Trophoblast cell (in vitro differentiated cells and primary cell): Measurements from ENCODE around the gene GTF2IRD1.
"Not testable (repeated sequence)": the region's sequence is repeated elsewhere in the genome, so short reads cannot be mapped to it uniquely, and the experiment has no call there.

Source experiments
- DNase-seq, 2 donors: peaks; one replicate each; pipeline ENCODE4 v3.0.0-alpha.2; 2016
- H2AFZ ChIP-seq: 2 replicates; pipeline ENCODE4 v1.6.1; 2013; ENCODE audit warnings: low read length, moderate library complexity, mild to moderate bottlenecking; ENCODE audit not compliant: insufficient read depth, poor library complexity
- H2AK5ac ChIP-seq: 2 replicates; pipeline ENCODE4 v1.6.1; 2013; ENCODE audit warnings: mild to moderate bottlenecking, low read length
- H2BK120ac ChIP-seq: 2 replicates; pipeline ENCODE4 v1.6.1; 2013; ENCODE audit warnings: low read length, mild to moderate bottlenecking, moderate library complexity; ENCODE audit not compliant: insufficient read depth, poor library complexity
- H2BK12ac ChIP-seq: 2 replicates; pipeline ENCODE4 v1.6.1; 2013; ENCODE audit warnings: mild to moderate bottlenecking, low read length, moderate library complexity
- H2BK5ac ChIP-seq: 2 replicates; pipeline ENCODE4 v1.6.1; 2013; ENCODE audit warnings: low read length, low read depth, moderate library complexity, mild to moderate bottlenecking; ENCODE audit not compliant: poor library complexity
- H3K14ac ChIP-seq: 2 replicates; pipeline ENCODE4 v1.6.1; 2013; ENCODE audit warnings: mild to moderate bottlenecking, low read length
- H3K18ac ChIP-seq: 2 replicates; pipeline ENCODE4 v1.6.1; 2013; ENCODE audit warnings: mild to moderate bottlenecking, low read length
- H3K23ac ChIP-seq: 2 replicates; pipeline ENCODE4 v1.6.1; 2013; ENCODE audit warnings: low read length
- H3K27ac ChIP-seq: 2 replicates; pipeline ENCODE4 v1.5.1; 2013; ENCODE audit warnings: low read depth, mild to moderate bottlenecking, inconsistent platforms, low read length, moderate library complexity
- H3K27me3 ChIP-seq: 2 replicates; pipeline ENCODE4 v1.6.1; 2013; ENCODE audit warnings: inconsistent platforms, mild to moderate bottlenecking, low read length, moderate library complexity; ENCODE audit not compliant: insufficient read depth
- H3K36me3 ChIP-seq, 2 experiments: 1 replicate in 1 of 2; 2 replicates in 1 of 2; pipeline ENCODE4 v1.6.1; 2013; ENCODE audit warnings: low read length in 2 of 2, mild to moderate bottlenecking in 2 of 2, moderate library complexity in 1 of 2; ENCODE audit not compliant: insufficient read depth in 2 of 2, control insufficient read depth in 1 of 2
- H3K4ac ChIP-seq: 2 replicates; pipeline ENCODE4 v1.6.1; 2013; ENCODE audit warnings: low read depth, mild to moderate bottlenecking, low read length, moderate library complexity
- H3K4me1 ChIP-seq, 2 experiments: 1 replicate in 1 of 2; 2 replicates in 1 of 2; pipeline ENCODE4 v1.6.1; 2013; ENCODE audit warnings: low read length in 2 of 2, mild to moderate bottlenecking in 2 of 2, moderate library complexity in 1 of 2; ENCODE audit not compliant: insufficient read depth in 2 of 2, control insufficient read depth in 1 of 2
- H3K4me2 ChIP-seq: 2 replicates; pipeline ENCODE4 v1.6.1; 2013; ENCODE audit warnings: inconsistent platforms, mild to moderate bottlenecking, low read length, moderate library complexity
- H3K4me3 ChIP-seq: 2 replicates; pipeline ENCODE4 v1.5.1; 2013; ENCODE audit warnings: mild to moderate bottlenecking, low read depth, low read length, inconsistent platforms
- H3K79me1 ChIP-seq: one replicate; pipeline ENCODE4 v1.6.1; 2013; ENCODE audit warnings: low read length
- H3K79me2 ChIP-seq: 2 replicates; pipeline ENCODE4 v1.6.1; 2013; ENCODE audit warnings: low read length, mild to moderate bottlenecking; ENCODE audit not compliant: control insufficient read depth, insufficient read depth, poor library complexity
- H3K9ac ChIP-seq: 2 replicates; pipeline ENCODE4 v1.6.1; 2013; ENCODE audit warnings: mild to moderate bottlenecking, low read length
- H3K9me3 ChIP-seq: 2 replicates; pipeline ENCODE4 v1.6.1; 2013; ENCODE audit warnings: low read depth, mild to moderate bottlenecking, control low read depth, inconsistent platforms, low read length; ENCODE audit not compliant: insufficient read depth
- H4K12ac ChIP-seq: 2 replicates; pipeline ENCODE4 v1.6.1; 2013; ENCODE audit warnings: low read depth, mild to moderate bottlenecking, low read length, moderate library complexity
- H4K8ac ChIP-seq: 2 replicates; pipeline ENCODE4 v1.6.1; 2013; ENCODE audit warnings: low read depth, mild to moderate bottlenecking, low read length, moderate library complexity
- H4K91ac ChIP-seq: one replicate; pipeline ENCODE4 v1.6.1; 2013; ENCODE audit warnings: low read depth, mild to moderate bottlenecking, low read length, moderate library complexity
- WGBS: extraction: QIAGEN DNeasy Blood & Tissue Kit; methylation state at CpG from one replicate; pipeline ENCODE4 v1.1.7; 2013; ENCODE audit warnings: missing lambda C conversion rate; ENCODE audit not compliant: insufficient read length, insufficient coverage; ENCODE audit errors: extremely low coverage; 5-methylcytosine and 5-hydroxymethylcytosine counted together

GTF2IRD1 gene

DNA sequence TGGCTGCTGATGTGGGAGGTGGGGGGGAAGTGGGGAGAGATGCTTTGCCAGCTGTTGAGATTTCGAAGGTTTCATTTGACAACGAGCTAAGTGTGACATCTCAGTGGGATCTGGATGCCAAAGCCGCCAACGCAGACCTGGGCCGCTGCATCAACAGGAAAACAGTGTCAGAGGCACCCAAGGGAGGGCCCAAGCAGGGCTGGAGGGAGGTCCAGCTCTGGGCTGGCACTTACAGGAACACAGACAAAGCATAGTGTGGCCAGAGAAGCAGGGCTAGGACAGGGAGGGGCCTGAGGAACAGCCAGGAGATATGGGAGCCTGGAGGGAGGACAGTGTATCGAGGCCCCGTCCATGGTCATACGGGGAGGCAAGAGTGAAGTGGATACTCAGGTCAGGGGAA, 73.1 kb downstream of the GTF2IRD1 start:
- H3K36me3 ChIP-seq = peaks cover 26 to 39% of the 10 kb centered on the region in 2 experiments
- H3K27me3 ChIP-seq = no peaks in the 10 kb centered on the region
- H2AK5ac ChIP-seq = no peak overlapping the region
- H3K9me3 ChIP-seq = no peaks in the 10 kb centered on the region
- H3K18ac ChIP-seq = no peak overlapping the region
- no peak overlapping the region for H3K4me3 ChIP-seq
- no peak overlapping the region for H2BK120ac ChIP-seq
- peaks cover 0 to 5% of the 10 kb centered on the region in 2 experiments for H3K4me1 ChIP-seq
- H3K79me2 ChIP-seq = no peaks in the 10 kb centered on the region
- H2BK5ac ChIP-seq = no peak overlapping the region
- no peak overlapping the region for H2BK12ac ChIP-seq
- H4K8ac ChIP-seq = no peak overlapping the region
- no peak for DNase-seq
- no peak overlapping the region for H2AFZ ChIP-seq
- no peak overlapping the region for H3K23ac ChIP-seq
- peaks cover 3% of the 10 kb centered on the region for H3K79me1 ChIP-seq
- no peak overlapping the region for H3K9ac ChIP-seq
- no peak overlapping the region for H3K4ac ChIP-seq
- WGBS = no CpG with 5 or more reads among the region's 8 CpGs
- H4K91ac ChIP-seq = no peak overlapping the region
- H3K27ac ChIP-seq = no peak overlapping the region
- no peak overlapping the region for H4K12ac ChIP-seq
- no peak overlapping the region for H3K14ac ChIP-seq
- H3K4me2 ChIP-seq = no peak overlapping the region

- Histone ChIP-seq H4K91ac (no peak overlapping the region), H2BK12ac (no peak overlapping the region), H3K27ac (no peak overlapping the region), H3K4me1 (peaks cover 0 to 5% of the 10 kb centered on the region in 2 experiments), H3K9ac (no peak overlapping the region), H3K4me2 (no peak overlapping the region), H2AK5ac (no peak overlapping the region), H3K4ac (no peak overlapping the region), H3K4me3 (no peak overlapping the region), H3K9me3 (no peaks in the 10 kb centered on the region), H3K79me1 (peaks cover 3% of the 10 kb centered on the region), H3K79me2 (no peaks in the 10 kb centered on the region), H2BK120ac (no peak overlapping the region), H3K23ac (no peak overlapping the region), H4K8ac (no peak overlapping the region), H2AFZ (no peak overlapping the region), H3K14ac (no peak overlapping the region), H4K12ac (no peak overlapping the region), H3K18ac (no peak overlapping the region), H3K36me3 (peaks cover 30 to 34% of the 10 kb centered on the region in 2 experiments), H3K27me3 (no peaks in the 10 kb centered on the region), H2BK5ac (no peak overlapping the region)
- 100% methylated on average over 2 of the region's 7 CpGs for WGBS
- DNase-seq = no peak
Measured at GRCh38 chr7:74527842-74528241, 74.1 kb downstream of the GTF2IRD1 start.

GRCh38 chr7:74528773-74529172, 75.1 kb downstream of the GTF2IRD1 start:
- not testable (repeated sequence) for H3K27me3 ChIP-seq, H3K9me3 ChIP-seq, H3K79me1 ChIP-seq, H3K9ac ChIP-seq, H2BK12ac ChIP-seq, DNase-seq, H3K18ac ChIP-seq, H3K4me3 ChIP-seq, H4K91ac ChIP-seq, H4K12ac ChIP-seq, H3K27ac ChIP-seq, H3K79me2 ChIP-seq, H3K4me1 ChIP-seq, H2BK5ac ChIP-seq, H2AFZ ChIP-seq, H3K23ac ChIP-seq, H3K4ac ChIP-seq, H3K14ac ChIP-seq, H4K8ac ChIP-seq, H2BK120ac ChIP-seq, H3K4me2 ChIP-seq, H2AK5ac ChIP-seq
- WGBS = no CpG with 5 or more reads among the region's 7 CpGs
- H3K36me3 ChIP-seq = peaks cover 30 to 33% of the 10 kb centered on the region in 2 experiments

- H3K18ac ChIP-seq = no peak overlapping the region
- no peak overlapping the region for H3K27ac ChIP-seq
- no peak overlapping the region for H3K9ac ChIP-seq
- H3K4ac ChIP-seq = no peak overlapping the region
- peaks cover 0 to 3% of the 10 kb centered on the region in 2 experiments for H3K4me1 ChIP-seq
- H2BK120ac ChIP-seq = no peak overlapping the region
- no peak overlapping the region for H3K23ac ChIP-seq
- no peak overlapping the region for H4K91ac ChIP-seq
- no peaks in the 10 kb centered on the region for H3K79me1 ChIP-seq
- H4K8ac ChIP-seq = no peak overlapping the region
- H4K12ac ChIP-seq = no peak overlapping the region
- DNase-seq = no peak
- no peak overlapping the region for H2AK5ac ChIP-seq
- no peak overlapping the region for H3K4me2 ChIP-seq
- H3K4me3 ChIP-seq = no peak overlapping the region
- H3K36me3 ChIP-seq = peaks cover 34 to 37% of the 10 kb centered on the region in 2 experiments
- no peaks in the 10 kb centered on the region for H3K27me3 ChIP-seq
- H2BK12ac ChIP-seq = no peak overlapping the region
- no peak overlapping the region for H2AFZ ChIP-seq
- H2BK5ac ChIP-seq = no peak overlapping the region
- H3K9me3 ChIP-seq = no peaks in the 10 kb centered on the region
- H3K79me2 ChIP-seq = no peaks in the 10 kb centered on the region
- no CpG with 5 or more reads among the region's 13 CpGs for WGBS
- H3K14ac ChIP-seq = no peak overlapping the region
Measured at GRCh38 chr7:74535951-74536356, 82.2 kb downstream of the GTF2IRD1 start.
